GM18858 (cell line): ENCODE data around the gene HTT-AS.
A peak's percentile ranks its signal among the peaks of the same experiment; 100 is the strongest.

Source experiments
- ATAC-seq: cut with Tn5 transposase; IDR thresholded peaks from one replicate; pipeline ENCODE4 v1.9.1; 2021; ENCODE audit not compliant: unreplicated experiment

HTT-AS gene

GRCh38 chr4:3091464-3091863 is 17.1 kb upstream of the HTT-AS start:
- no peak for ATAC-seq

GRCh38 chr4:3087115-3087797 is 12.9 kb upstream of the HTT-AS start:
- ATAC-seq: no peak

GRCh38 chr4:3085948-3086670 is 11.8 kb upstream of the HTT-AS start:
- ATAC-seq: no peak

- ATAC-seq: no peak
Observed at GRCh38 chr4:3083732-3084131, 9.4 kb upstream of the HTT-AS start.

GRCh38 chr4:3082925-3083515 is 8.7 kb upstream of the HTT-AS start:
- ATAC-seq: no peak

- ATAC-seq: no peak
Observed at GRCh38 chr4:3079694-3080123, 5.4 kb upstream of the HTT-AS start.

- ATAC-seq: peak; percentile 34
Observed at GRCh38 chr4:3077796-3078195, 3.5 kb upstream of the HTT-AS start.

GRCh38 chr4:3075652-3075981 is 1.3 kb upstream of the HTT-AS start:
- no peak for ATAC-seq

GRCh38 chr4:3074846-3075651 is 711 bp upstream of the HTT-AS start:
- ATAC-seq: no peak

GRCh38 chr4:3073158-3074077 is 920 bp downstream of the HTT-AS start:
- ATAC-seq: no peak

- ATAC-seq: no peak
Observed at GRCh38 chr4:3071811-3072210, 2.5 kb downstream of the HTT-AS start.

GRCh38 chr4:3070709-3071500 is 3.4 kb downstream of the HTT-AS start:
- no peak for ATAC-seq

GRCh38 chr4:3069661-3070199 is 4.6 kb downstream of the HTT-AS start:
- ATAC-seq: no peak

GRCh38 chr4:3067473-3068001 is 6.8 kb downstream of the HTT-AS start:
- ATAC-seq: no peak

- ATAC-seq: no peak
Observed at GRCh38 chr4:3066836-3067400, 7.4 kb downstream of the HTT-AS start.

GRCh38 chr4:3065551-3065950 is 8.8 kb downstream of the HTT-AS start:
- ATAC-seq: no peak

GRCh38 chr4:3062471-3062870 is 11.9 kb downstream of the HTT-AS start:
- ATAC-seq: no peak

GRCh38 chr4:3060946-3061345 is 13.4 kb downstream of the HTT-AS start:
- ATAC-seq: no peak

- no peak for ATAC-seq
Observed at GRCh38 chr4:3059943-3060342, 14.4 kb downstream of the HTT-AS start.
